ENCODE data around the gene MAPK8IP2.

The MAPK8IP2 gene

DNA sequence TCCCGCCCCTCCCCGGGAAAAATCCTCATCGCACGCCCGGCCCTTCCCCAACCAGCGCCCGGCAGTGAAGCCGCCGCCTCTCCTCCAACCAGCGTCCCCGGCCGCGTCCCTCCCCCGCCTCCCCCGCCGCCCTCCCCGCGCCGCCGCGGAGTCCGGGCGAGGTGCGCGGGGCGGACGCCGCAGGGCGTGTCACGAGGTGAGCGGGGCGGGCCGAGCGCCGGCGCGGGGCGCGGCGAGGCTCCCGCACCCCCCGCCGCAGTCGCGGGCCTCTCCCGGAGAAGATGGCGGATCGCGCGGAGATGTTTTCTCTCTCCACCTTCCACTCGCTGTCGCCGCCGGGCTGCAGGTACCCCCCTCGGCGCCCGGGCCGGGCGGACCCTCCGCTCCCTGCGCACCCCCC lies at the start of gene MAPK8IP2:
Gene MAPK8IP2 (plus strand): TSS at position 256 of the 400 bp plus-strand sequence. CDS start 26 bp downstream, at position 282.
- H3K27me3 ChIP-seq (ENCODE audit: control insufficient read depth, insufficient read depth, low read length) = peaks cover 40% of the 10 kb centered on the region
- no peaks in the 10 kb centered on the region for H3K9me3 ChIP-seq (ENCODE audit: control insufficient read depth, low read length)
- no peaks in the 10 kb centered on the region for H3K36me3 ChIP-seq (ENCODE audit: control insufficient read depth, insufficient read depth, low read length)
- H3K4me1 ChIP-seq (ENCODE audit: control insufficient read depth, insufficient read depth, low read length) = peaks cover 3% of the 10 kb centered on the region
- H3K9ac ChIP-seq (ENCODE audit: low read length) = peak within 1 kb of the TSS; percentile 22
- H3K4me3 ChIP-seq (ENCODE audit: low read length) = no peak within 1 kb of the TSS

DNA sequence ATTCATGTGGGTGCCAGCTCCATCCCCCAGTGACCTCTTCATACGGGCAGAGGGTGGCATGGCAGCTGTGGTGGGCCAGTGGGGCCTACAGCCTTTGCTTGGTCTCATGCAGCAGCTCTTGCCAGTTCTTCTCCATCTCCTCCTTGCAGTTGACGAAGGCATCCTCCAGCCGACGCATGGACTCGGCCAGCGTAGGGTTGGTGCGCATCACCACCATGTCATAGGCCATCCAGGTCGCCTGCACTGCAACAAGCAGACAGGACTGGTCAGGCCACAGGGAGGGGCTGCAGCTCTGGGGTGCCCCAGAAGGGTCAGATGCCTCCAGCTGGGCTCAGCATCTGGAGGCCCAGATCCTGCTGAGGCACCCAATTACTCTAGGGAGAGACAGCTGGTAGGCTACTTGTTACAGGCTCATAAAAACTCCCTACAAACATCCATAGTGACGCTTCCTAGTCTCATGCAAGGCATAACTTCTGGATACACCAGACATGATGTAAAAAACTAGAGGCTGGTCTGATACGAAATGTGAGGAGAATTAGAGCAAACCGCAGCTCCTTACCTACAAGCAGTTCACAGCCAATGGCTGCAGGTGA lies 49.3 kb upstream of the MAPK8IP2 start:
- no peaks in the 10 kb centered on the region for H3K36me3 ChIP-seq (ENCODE audit: control insufficient read depth, insufficient read depth, low read length)
- H3K9me3 ChIP-seq (ENCODE audit: control insufficient read depth, low read length) = no peaks in the 10 kb centered on the region
- H3K27me3 ChIP-seq (ENCODE audit: control insufficient read depth, insufficient read depth, low read length) = peaks cover 37% of the 10 kb centered on the region
- no peak overlapping the region for H3K9ac ChIP-seq (ENCODE audit: low read length)
- H3K4me1 ChIP-seq (ENCODE audit: control insufficient read depth, insufficient read depth, low read length) = peaks cover 9% of the 10 kb centered on the region
- no peak overlapping the region for H3K4me3 ChIP-seq (ENCODE audit: low read length)

DNA sequence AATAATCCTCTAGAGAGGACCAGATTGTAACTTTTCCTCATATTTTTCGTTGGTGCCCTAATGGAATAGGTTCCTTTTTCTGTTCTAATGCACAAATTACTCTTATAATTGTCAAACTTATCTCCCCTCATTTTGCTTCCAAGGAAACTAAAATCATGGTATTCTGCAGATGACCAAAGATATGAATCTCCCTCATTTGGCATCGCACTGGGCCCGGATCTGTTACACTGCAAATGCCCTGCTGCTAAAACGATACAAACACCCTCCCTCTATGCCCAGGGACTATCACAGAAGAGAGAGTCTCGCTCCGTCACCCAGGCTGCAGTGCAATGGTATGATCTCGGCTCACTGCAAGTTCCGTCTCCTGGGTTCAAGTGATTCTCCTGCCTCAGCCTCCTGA lies 47.3 kb upstream of the MAPK8IP2 start:
- H3K9ac ChIP-seq (ENCODE audit: low read length) = no peak overlapping the region
- H3K9me3 ChIP-seq (ENCODE audit: control insufficient read depth, low read length) = no peaks in the 10 kb centered on the region
- no peak overlapping the region for H3K4me3 ChIP-seq (ENCODE audit: low read length)
- peaks cover 6% of the 10 kb centered on the region for H3K4me1 ChIP-seq (ENCODE audit: control insufficient read depth, insufficient read depth, low read length)
- peaks cover 18% of the 10 kb centered on the region for H3K27me3 ChIP-seq (ENCODE audit: control insufficient read depth, insufficient read depth, low read length)
- no peaks in the 10 kb centered on the region for H3K36me3 ChIP-seq (ENCODE audit: control insufficient read depth, insufficient read depth, low read length)

DNA sequence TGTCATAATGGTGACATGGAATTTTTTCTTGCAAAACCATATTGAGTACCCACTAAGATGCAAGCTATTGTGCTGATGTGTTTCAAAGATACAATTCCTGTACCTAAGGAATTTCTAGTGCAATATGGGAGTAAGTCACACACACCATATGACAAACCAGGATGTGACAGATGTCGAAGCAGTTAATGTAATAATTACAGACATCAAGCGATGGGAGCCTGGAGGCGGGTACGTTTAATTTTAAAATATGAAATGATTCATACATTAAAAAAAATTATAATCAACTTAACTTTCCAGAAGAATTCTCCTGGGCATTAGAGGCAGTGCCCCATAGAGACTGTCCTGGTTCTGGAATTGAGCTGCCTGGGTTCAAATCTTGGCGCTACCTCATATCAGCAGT lies 43.9 kb upstream of the MAPK8IP2 start:
- Histone ChIP-seq H3K27me3 (ENCODE audit: control insufficient read depth, insufficient read depth, low read length) (peaks cover 2% of the 10 kb centered on the region), H3K9me3 (ENCODE audit: control insufficient read depth, low read length) (no peaks in the 10 kb centered on the region), H3K9ac (ENCODE audit: low read length) (no peak overlapping the region), H3K4me1 (ENCODE audit: control insufficient read depth, insufficient read depth, low read length) (no peaks in the 10 kb centered on the region), H3K4me3 (ENCODE audit: low read length) (no peak overlapping the region), H3K36me3 (ENCODE audit: control insufficient read depth, insufficient read depth, low read length) (no peaks in the 10 kb centered on the region)

DNA sequence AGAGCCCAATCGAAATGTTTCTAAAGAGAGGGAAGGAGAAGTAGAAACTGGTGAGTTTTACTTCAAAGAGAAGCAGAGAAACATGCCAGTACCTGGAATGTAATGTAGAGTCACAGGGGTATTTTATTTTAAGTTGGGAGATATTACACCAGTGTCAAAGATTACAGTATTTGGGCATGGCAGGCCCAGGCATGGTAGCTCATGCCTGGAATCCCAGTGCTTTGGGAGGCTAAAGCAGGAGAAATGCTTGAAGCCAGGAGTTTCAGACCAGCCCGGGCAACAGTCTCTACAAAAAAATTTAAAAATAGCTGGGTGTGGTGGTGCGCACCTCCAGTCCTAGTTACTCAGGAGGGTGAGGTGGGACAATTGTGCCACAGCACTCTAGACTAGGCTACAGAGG lies 40.6 kb upstream of the MAPK8IP2 start:
- H3K4me1 ChIP-seq (ENCODE audit: control insufficient read depth, insufficient read depth, low read length) = peaks cover 17% of the 10 kb centered on the region
- H3K36me3 ChIP-seq (ENCODE audit: control insufficient read depth, insufficient read depth, low read length) = no peaks in the 10 kb centered on the region
- H3K27me3 ChIP-seq (ENCODE audit: control insufficient read depth, insufficient read depth, low read length) = peaks cover 2% of the 10 kb centered on the region

DNA sequence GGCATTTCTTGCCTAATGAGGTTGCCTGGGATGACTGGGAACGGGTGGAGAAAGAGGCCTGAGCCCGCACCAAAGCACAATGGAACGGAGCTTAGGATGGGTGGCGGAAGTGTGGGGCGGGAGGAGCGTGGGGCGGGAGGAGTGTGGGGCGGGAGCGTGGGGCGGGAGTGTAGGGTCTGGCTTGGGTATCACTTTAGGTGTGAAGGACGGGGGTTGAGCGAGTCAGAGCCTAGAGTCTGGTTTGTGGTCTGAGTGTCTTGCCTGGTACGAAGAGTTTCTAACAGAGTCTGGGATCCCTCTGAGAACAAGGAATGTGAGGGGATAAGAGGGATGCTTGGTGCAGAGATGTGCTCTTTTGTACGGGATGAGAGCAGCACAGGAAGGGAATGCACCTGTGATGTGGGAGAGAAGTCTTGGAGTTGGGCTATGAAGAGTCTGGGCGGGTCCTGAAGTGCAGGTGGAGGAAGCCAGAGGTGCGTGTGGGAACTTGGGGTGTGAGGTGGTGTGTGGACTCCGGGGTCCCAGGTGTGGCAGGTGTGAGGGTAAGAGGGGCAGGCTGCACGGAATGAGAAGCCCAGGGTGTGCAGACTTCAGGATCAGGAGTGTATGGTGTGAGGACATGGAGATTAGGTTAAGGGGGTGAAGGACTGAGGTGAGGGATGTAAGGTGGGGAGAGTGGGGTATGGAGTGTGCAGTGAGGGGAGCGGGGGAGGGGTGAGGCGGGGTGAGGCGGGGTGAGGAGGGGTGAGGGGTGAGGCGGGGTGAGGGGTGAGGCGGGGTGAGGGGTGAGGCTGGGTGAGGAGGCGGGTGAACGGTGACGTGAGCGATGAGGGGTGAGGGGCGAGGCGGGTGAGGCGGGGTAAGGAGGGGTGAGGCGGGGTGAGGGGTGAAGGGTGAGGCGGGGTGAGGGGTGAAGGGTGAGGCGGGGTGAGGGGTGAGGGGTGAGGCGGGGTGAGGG lies 38.9 kb upstream of the MAPK8IP2 start:
- H3K4me3 ChIP-seq (ENCODE audit: low read length) = no peak overlapping the region
- H3K9me3 ChIP-seq (ENCODE audit: control insufficient read depth, low read length) = no peaks in the 10 kb centered on the region
- no peaks in the 10 kb centered on the region for H3K36me3 ChIP-seq (ENCODE audit: control insufficient read depth, insufficient read depth, low read length)
- H3K27me3 ChIP-seq (ENCODE audit: control insufficient read depth, insufficient read depth, low read length) = peaks cover 2% of the 10 kb centered on the region
- peaks cover 17% of the 10 kb centered on the region for H3K4me1 ChIP-seq (ENCODE audit: control insufficient read depth, insufficient read depth, low read length)
- no peak overlapping the region for H3K9ac ChIP-seq (ENCODE audit: low read length)

More for the DNA sequence above, 40.6 kb upstream of the MAPK8IP2 start:
- H3K4me3 ChIP-seq (ENCODE audit: low read length) = no peak overlapping the region
- no peaks in the 10 kb centered on the region for H3K9me3 ChIP-seq (ENCODE audit: control insufficient read depth, low read length)
- no peak overlapping the region for H3K9ac ChIP-seq (ENCODE audit: low read length)

DNA sequence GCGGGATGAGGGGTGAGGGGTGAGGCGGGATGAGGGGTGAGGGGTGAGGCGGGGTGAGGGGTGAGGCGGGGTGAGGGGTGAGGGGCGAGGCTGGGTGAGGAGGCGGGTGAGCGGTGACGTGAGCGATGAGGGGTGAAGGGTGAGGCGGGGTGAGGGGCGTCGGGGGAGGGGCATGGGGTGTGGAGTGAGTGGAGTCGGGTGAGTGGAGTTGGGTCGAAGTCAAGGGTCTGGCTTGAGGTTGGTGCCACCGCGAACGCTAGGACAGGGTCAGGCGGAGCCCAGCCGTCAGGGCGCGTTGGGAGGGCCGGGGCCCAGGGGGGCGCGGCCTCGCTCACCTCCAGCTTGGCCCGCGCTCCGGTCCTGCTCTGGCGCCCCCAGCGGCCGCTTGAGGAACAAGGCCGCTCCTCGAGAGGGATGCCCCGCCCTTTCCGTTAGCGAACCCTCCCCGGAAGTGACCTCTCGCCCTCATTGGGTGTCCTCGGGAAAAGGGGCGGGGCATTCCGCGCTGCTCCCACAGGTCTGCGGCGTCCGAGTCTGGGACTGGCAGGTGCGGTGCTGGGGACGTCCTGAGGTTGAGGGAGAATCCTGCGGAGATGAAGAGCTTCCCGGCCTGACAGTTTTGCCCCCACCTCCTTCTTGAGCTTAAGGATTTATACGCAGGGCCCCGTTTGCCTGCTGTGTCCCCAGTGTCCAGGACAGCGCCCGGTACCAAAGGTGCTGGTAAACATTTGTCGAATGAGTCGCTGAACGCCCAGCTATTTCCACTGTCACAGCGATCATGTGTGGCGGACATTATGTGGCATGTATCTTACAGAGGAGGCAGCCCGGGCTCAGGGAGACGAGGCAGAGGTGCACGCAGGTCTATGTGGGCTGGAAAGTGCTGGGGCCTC lies 37.8 kb upstream of the MAPK8IP2 start, which contains the start of gene SYCE3:
Gene SYCE3 (minus strand): TSS at position 397 of the 890 bp plus-strand sequence. CDS start 6,514 bp downstream, outside the sequence.
- H3K36me3 ChIP-seq (ENCODE audit: control insufficient read depth, insufficient read depth, low read length) = no peaks in the 10 kb centered on the region
- peaks cover 2% of the 10 kb centered on the region for H3K27me3 ChIP-seq (ENCODE audit: control insufficient read depth, insufficient read depth, low read length)
- peaks cover 18% of the 10 kb centered on the region for H3K4me1 ChIP-seq (ENCODE audit: control insufficient read depth, insufficient read depth, low read length)
- no peaks in the 10 kb centered on the region for H3K9me3 ChIP-seq (ENCODE audit: control insufficient read depth, low read length)
- H3K9ac ChIP-seq (ENCODE audit: low read length) = peak within 1 kb of the TSS; percentile 82
- H3K4me3 ChIP-seq (ENCODE audit: low read length) = peak within 1 kb of the TSS; percentile 90

DNA sequence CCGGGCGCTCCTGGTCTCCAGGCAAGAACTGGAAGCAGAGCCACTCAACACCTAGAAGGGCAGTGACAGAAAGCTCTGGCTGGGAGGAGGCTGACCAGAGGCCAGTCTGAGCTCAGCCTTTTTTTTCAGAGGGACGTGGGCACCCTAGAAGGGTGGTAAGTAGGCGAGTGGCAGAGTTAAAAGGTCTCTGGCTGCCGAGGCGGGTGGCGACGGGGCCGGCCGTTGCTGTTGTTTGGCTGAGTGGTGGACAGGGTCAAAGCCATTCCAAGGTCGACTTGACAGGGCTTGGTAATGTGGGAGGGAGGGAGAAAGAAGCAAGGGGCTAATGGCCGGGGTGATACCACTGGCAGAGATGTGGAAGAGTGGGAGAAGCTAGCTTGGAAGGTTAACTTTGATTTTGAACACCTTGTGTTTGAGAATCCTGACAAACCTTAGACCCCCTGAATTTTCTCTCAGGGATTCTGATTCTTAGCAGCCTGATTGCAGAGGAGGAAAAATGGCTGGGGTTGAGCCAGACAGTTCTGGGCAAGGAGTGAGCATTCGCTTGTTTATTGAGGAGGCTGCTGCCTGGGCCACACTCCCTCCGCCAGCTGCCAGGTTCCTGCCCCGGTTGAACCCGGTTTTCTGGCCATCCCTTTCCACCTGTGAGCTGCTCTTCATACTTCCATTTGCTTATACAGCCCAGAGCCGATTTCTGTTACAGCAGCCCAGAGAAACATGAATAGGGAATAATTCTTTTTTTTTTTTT lies 37.0 kb upstream of the MAPK8IP2 start:
- H3K9ac ChIP-seq (ENCODE audit: low read length) = peak overlapping the region; percentile 82
- H3K36me3 ChIP-seq (ENCODE audit: control insufficient read depth, insufficient read depth, low read length) = no peaks in the 10 kb centered on the region
- H3K27me3 ChIP-seq (ENCODE audit: control insufficient read depth, insufficient read depth, low read length) = peaks cover 2% of the 10 kb centered on the region
- H3K4me3 ChIP-seq (ENCODE audit: low read length) = peak overlapping the region; percentile 90
- no peaks in the 10 kb centered on the region for H3K9me3 ChIP-seq (ENCODE audit: control insufficient read depth, low read length)
- peaks cover 26% of the 10 kb centered on the region for H3K4me1 ChIP-seq (ENCODE audit: control insufficient read depth, insufficient read depth, low read length)

DNA sequence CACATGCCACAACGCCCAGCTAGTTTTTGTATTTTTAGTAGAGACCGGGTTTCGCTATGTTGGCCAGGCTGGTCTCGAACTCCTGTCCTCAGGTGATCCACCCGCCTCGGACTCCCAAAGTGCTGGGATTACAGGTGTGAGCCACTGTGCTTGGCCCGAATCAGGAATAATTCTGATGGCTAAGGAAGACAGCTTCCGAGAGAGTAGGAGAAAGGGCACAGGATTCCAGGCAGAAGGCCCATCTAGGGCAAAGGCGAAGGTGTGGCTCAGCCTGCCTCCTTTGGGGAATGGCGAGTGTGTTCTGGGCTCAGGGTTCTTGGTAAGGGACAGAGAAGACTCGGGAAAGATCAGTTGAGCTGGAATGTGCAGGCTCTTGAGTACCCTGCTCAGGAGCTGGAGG lies 36.3 kb upstream of the MAPK8IP2 start:
- Histone ChIP-seq H3K27me3 (ENCODE audit: control insufficient read depth, insufficient read depth, low read length) (peaks cover 2% of the 10 kb centered on the region), H3K36me3 (ENCODE audit: control insufficient read depth, insufficient read depth, low read length) (no peaks in the 10 kb centered on the region), H3K9ac (ENCODE audit: low read length) (peak overlapping the region; percentile 19), H3K4me3 (ENCODE audit: low read length) (no peak overlapping the region), H3K4me1 (ENCODE audit: control insufficient read depth, insufficient read depth, low read length) (peaks cover 33% of the 10 kb centered on the region), H3K9me3 (ENCODE audit: control insufficient read depth, low read length) (no peaks in the 10 kb centered on the region)

DNA sequence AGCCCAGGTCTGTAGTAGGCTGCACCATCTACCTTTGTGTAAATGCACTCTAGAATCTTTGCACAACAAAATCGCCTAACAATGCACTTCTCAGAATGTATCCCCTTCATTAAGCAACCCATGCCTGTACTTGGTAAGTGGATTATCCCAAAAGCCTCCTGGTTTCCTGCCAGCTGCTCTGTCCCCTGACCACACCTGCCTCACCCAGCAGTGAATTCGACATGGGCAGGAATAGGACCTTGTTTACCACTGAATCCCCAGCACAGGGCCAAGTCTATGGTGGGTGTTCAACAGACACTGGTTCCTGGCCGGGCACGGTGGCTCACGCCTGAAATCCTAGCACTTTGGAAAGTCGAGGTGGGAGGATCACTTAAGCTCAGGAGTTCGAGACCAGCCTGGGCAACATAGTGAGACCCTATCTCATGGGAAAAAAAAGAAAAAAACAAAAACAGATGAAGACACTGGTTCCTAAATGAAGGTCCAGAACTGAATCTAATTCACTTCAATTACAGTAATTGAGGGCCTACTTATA lies 32.8 kb upstream of the MAPK8IP2 start:
- Histone ChIP-seq H3K27me3 (ENCODE audit: control insufficient read depth, insufficient read depth, low read length) (no peaks in the 10 kb centered on the region), H3K4me1 (ENCODE audit: control insufficient read depth, insufficient read depth, low read length) (peaks cover 39% of the 10 kb centered on the region), H3K36me3 (ENCODE audit: control insufficient read depth, insufficient read depth, low read length) (no peaks in the 10 kb centered on the region)

DNA sequence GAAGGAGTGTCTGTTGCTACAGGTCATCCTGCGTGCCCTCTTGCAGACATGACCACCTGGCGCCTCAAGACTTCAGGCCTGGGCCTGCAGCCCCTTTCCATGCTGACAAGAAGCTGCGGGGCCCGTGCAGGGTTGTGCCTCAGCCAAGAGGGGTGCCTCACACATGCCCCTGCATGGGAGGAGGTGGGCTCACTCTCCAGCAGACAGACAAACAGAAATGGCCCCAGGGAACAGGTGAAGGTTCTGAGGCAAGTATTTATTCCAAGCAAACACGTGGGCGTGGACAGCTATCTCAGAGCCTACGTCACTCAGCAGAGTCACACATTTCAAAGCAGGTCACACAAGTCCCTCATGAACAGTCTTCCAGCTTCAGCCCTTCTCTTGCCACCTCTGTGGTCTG lies 32.0 kb upstream of the MAPK8IP2 start:
- no peaks in the 10 kb centered on the region for H3K9me3 ChIP-seq (ENCODE audit: control insufficient read depth, low read length)
- H3K27me3 ChIP-seq (ENCODE audit: control insufficient read depth, insufficient read depth, low read length) = no peaks in the 10 kb centered on the region
- H3K9ac ChIP-seq (ENCODE audit: low read length) = no peak overlapping the region
- H3K4me3 ChIP-seq (ENCODE audit: low read length) = no peak overlapping the region
- no peaks in the 10 kb centered on the region for H3K36me3 ChIP-seq (ENCODE audit: control insufficient read depth, insufficient read depth, low read length)
- H3K4me1 ChIP-seq (ENCODE audit: control insufficient read depth, insufficient read depth, low read length) = peaks cover 33% of the 10 kb centered on the region

More for the DNA sequence above, 32.8 kb upstream of the MAPK8IP2 start:
- Histone ChIP-seq H3K4me3 (ENCODE audit: low read length) (no peak overlapping the region), H3K9ac (ENCODE audit: low read length) (no peak overlapping the region), H3K9me3 (ENCODE audit: control insufficient read depth, low read length) (no peaks in the 10 kb centered on the region)
